Measurements from ENCODE around the gene DCUN1D3. TPM values are rescaled to one million over a fixed set of nuclear protein-coding genes. Genes with fewer than 3 reads are reported as not detected.

The DCUN1D3 gene
- total RNA-seq, 1 donor: 30.2 TPM

DNA sequence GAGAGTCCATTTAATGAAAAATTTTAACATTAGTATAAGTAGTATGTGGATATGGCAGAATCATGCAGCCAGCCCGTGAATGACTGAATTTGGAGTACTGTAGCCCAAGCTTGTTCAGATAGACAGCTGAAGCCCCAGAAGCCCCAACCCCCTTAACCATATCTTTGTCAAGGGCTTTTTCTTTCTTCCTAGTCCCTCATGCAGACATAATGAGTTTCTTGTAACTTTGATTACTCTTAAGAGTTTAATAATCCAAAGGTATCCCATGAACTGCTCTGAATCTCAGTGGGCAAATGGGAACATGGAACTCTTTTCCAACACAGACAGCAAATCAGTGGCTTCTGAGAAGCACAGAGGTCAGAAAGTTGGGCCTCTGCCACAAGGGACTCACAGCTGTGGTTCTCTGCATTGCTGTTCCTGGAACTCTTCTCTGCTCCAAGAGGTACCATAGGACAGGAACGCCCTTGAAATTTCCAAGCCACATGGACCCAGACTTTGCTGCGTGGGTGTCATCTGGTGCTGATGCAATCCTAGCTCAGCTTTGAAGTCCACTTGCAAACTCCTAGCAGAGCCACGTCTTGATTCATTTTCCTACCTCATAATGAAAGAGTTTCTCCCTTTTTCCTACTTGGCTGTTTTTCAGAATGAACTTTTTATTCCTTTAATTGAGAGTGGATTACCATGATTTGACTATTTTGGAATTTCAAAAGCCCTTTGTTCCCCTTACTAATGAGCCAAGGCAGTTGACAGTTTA lies 18.5 kb upstream of the DCUN1D3 start:
- peak; percentile 83 for DNase-seq (ENCODE audit: low read depth)
- TF ChIP-seq, protein P1, sequence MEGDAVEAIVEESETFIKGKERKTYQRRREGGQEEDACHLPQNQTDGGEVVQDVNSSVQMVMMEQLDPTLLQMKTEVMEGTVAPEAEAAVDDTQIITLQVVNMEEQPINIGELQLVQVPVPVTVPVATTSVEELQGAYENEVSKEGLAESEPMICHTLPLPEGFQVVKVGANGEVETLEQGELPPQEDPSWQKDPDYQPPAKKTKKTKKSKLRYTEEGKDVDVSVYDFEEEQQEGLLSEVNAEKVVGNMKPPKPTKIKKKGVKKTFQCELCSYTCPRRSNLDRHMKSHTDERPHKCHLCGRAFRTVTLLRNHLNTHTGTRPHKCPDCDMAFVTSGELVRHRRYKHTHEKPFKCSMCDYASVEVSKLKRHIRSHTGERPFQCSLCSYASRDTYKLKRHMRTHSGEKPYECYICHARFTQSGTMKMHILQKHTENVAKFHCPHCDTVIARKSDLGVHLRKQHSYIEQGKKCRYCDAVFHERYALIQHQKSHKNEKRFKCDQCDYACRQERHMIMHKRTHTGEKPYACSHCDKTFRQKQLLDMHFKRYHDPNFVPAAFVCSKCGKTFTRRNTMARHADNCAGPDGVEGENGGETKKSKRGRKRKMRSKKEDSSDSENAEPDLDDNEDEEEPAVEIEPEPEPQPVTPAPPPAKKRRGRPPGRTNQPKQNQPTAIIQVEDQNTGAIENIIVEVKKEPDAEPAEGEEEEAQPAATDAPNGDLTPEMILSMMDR (IDR thresholded peaks at IDR 0.05; ENCODE audit: insufficient read depth, low read length): no peak
- H3K4me3 ChIP-seq (ENCODE audit: low read depth, low read length): no peak overlapping the region

DNA sequence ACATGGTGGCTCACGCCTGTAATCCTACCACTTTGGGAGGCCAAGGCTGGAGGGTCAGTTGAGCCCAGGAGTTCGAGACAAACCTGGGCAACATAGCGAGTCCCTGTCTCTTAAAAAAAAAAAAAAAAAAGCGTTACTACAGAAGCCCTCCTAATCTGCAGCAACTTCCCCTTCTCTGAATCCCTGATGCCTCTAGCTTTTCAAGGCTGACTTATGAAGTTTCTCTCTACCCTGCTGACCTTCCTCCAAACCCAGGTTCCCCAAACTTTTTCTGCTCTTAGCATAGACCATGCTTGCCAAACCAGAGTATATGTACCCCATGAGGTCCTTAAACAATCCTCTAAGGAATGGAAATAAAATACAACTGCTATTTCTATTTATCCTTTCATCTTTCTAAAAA lies 16.8 kb upstream of the DCUN1D3 start:
- no peak for DNase-seq (ENCODE audit: low read depth)
- no peak overlapping the region for H3K4me3 ChIP-seq (ENCODE audit: low read depth, low read length)
- TF ChIP-seq, protein P1 (IDR thresholded peaks at IDR 0.05; ENCODE audit: insufficient read depth, low read length): no peak

DNA sequence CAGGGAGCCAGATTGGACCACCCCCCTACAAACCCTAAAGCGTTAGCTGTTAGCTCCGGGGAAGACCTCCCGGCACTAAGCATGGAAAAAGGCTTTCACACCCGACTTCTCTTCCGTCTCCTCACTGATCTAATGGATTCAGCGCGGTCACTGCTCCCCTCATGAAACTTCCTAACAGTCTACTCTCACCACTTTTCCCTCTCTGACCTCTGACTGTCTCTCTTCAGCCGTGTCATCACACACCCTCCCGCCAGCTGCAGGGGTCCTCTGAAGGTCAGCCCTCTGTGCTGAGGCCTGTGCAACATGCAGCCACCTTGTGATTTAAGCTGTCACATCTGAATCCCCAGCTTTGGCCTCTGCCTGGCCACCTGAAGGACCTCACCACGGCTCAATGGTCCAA lies 16.1 kb upstream of the DCUN1D3 start:
- no peak for DNase-seq (ENCODE audit: low read depth)
- no peak overlapping the region for H3K4me3 ChIP-seq (ENCODE audit: low read depth, low read length)
- TF ChIP-seq, protein P1 (IDR thresholded peaks at IDR 0.05; ENCODE audit: insufficient read depth, low read length): no peak

DNA sequence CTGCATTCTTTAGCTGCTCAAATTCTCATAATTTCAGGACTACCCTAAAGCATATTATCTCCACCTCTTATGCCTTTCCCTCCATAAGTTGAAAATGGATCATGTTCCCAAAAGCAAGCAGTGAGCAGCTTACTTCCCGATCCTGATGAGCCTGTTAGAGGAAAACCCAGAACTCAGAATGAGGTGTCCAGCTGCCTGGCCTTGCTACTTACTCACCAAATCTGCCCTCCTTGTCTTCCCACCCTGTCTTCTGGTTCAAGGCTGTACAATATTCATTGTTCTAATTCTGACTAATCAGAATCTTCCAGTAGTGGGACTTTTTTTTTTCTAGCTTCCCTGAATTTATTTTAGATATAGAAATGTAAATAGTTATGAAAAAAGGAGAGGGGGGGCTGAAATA lies 11.2 kb upstream of the DCUN1D3 start:
- no peak overlapping the region for H3K4me3 ChIP-seq (ENCODE audit: low read depth, low read length)
- peak; percentile 60 for DNase-seq (ENCODE audit: low read depth)
- TF ChIP-seq, protein P1 (IDR thresholded peaks at IDR 0.05; ENCODE audit: insufficient read depth, low read length): no peak

DNA sequence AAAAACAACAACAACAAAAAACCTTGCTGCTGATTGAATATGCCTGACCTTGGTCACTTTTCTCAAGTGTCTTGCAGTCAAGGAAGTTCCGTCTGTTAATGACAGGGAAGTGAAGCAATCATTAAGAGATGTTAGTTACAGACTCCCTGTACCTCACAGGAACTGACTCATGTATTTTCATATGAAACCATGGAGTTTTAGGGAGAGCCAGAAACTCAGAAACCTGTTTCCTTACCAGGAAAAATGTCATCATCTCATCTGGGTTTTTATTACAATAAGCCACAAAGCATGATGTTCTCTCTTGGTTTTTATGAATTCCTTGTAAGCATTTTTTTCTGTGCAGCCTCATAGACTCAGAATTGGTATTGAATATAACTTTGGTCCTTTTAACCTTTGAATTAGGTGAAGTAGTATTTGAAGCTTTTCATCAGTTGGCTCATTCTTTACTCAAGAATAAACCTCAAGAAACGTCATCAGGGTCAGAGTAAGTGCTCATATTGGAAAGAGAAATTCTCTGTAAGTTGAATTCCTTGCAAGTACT lies 10.7 kb upstream of the DCUN1D3 start:
- TF ChIP-seq, protein P1 (IDR thresholded peaks at IDR 0.05; ENCODE audit: insufficient read depth, low read length): no peak
- DNase-seq (ENCODE audit: low read depth): peak; percentile 90
- H3K4me3 ChIP-seq (ENCODE audit: low read depth, low read length): no peak overlapping the region

DNA sequence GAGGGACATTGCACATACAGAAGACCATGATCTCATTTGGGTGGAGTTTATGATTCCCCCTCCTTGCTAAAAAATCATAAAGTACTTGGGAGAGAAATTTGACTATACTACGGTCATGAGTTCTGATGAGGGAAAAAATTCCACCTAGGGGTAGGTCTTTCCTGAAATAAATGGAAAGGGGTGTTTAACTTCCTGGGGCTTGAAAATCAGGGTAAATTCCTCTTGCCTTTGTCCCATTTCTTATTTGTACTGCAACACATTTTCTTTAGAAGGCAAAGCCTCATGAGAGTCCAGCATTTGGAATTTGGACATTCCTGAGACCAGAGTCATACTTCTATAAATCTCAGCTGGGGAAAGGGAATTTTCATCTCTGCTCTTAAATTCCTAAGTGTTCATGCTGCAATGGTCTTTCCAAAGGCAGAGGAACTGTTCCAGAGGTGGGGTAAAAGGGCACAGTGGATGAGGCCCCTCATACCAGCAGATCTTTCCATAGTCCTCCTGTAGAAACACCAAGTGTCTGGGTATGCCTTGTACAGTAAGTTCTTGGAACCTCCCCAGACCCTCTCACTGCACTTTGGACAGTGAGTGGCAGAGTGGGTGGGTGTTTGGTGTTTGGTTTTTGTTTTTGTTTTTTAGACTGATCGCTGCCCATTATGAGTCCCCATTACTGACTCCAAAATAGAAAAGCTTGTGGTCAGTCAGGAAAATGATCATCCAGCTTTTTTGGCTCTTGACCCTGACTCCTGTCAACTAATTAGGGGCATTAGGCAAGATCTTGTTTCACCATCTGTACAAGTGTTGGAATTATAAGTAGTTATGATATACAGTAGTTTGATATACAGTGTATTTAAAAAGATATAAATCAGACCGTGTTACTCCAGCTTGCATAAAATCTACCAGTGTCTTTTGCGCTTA lies 6.4 kb upstream of the DCUN1D3 start:
- TF ChIP-seq, protein P1 (IDR thresholded peaks at IDR 0.05; ENCODE audit: insufficient read depth, low read length): peak; percentile 3
- no peak overlapping the region for H3K4me3 ChIP-seq (ENCODE audit: low read depth, low read length)
- peak; percentile 97 for DNase-seq (ENCODE audit: low read depth)
